ENCODE data around the gene CTBP1. TPM values are rescaled to one million over a fixed set of nuclear protein-coding genes. Genes with fewer than 3 reads are reported as not detected.
A peak's percentile ranks its signal among the peaks of the same experiment; 100 is the strongest.

CTBP1 gene
- total and polyA plus RNA-seq, 2 experiments from 2014 or later = 40.1 to 160 TPM

- in situ Hi-C loops (cut with MboI) = no loop called here
- no peaks in the 10 kb centered on the region for H4K20me1 ChIP-seq (ENCODE audit: insufficient read depth)
- H3K27ac ChIP-seq = no peak overlapping the region
- 33 to 34% methylated on average over 22 to 26 of the region's 28 CpGs for WGBS, 2 experiments (ENCODE audit: low coverage in 1 of 2, low lambda C conversion rate in 2 of 2, missing lambda C conversion rate in 2 of 2)
- no peak overlapping the region for H3K4me2 ChIP-seq (ENCODE audit: unreplicated experiment)
- H2AFZ ChIP-seq = peak overlapping the region; percentile 34; the same call in 1 of the 2 replicates
- no peaks in the 10 kb centered on the region for H3K36me3 ChIP-seq (ENCODE audit: low read depth)
- TF ChIP-seq EZH2phosphoT487 (IDR thresholded peaks at IDR 0.05; ENCODE audit: insufficient read depth, low read depth) = no peak
- no peak for TF ChIP-seq EZH2 (IDR thresholded peaks at IDR 0.05; ENCODE audit: insufficient read depth, poor library complexity, severe bottlenecking)
- DNase-seq = peak; percentile 78
- H3K9me3 ChIP-seq (ENCODE audit: low read depth) = no peaks in the 10 kb centered on the region
- H3K4me3 ChIP-seq = no peak overlapping the region
- no peaks in the 10 kb centered on the region for H3K79me2 ChIP-seq (ENCODE audit: insufficient read depth)
- no peaks in the 10 kb centered on the region for H3K27me3 ChIP-seq (replicated peaks; ENCODE audit: insufficient read depth)
- H3K9ac ChIP-seq = no peak overlapping the region
- H3F3A ChIP-seq (ENCODE audit: insufficient read depth) = no peaks in the 10 kb centered on the region
- H3K4me1 ChIP-seq (ENCODE audit: insufficient read depth) = peaks cover 11% of the 10 kb centered on the region; the same call in 1 of the 2 replicates
- no peaks in the 10 kb centered on the region for H3K9me2 ChIP-seq (ENCODE audit: insufficient read depth)
Measured at GRCh38 chr4:1177274-1178141, 71.4 kb downstream of the CTBP1 start.

- Histone ChIP-seq H3K79me2 (ENCODE audit: insufficient read depth) (no peaks in the 10 kb centered on the region), H2AFZ (no peak overlapping the region), H3K27me3 (replicated peaks; ENCODE audit: insufficient read depth) (peaks cover 6% of the 10 kb centered on the region), H3K4me2 (ENCODE audit: unreplicated experiment) (no peak overlapping the region), H3K9ac (no peak overlapping the region), H3F3A (ENCODE audit: insufficient read depth) (no peaks in the 10 kb centered on the region), H3K4me1 (ENCODE audit: insufficient read depth) (peaks cover 11% of the 10 kb centered on the region; the same call in 1 of the 2 replicates), H3K9me2 (ENCODE audit: insufficient read depth) (no peaks in the 10 kb centered on the region), H3K9me3 (ENCODE audit: low read depth) (no peaks in the 10 kb centered on the region), H3K4me3 (no peak overlapping the region), H4K20me1 (ENCODE audit: insufficient read depth) (no peaks in the 10 kb centered on the region), H3K36me3 (ENCODE audit: low read depth) (no peaks in the 10 kb centered on the region), H3K27ac (no peak overlapping the region)
- WGBS, 2 experiments (ENCODE audit: low coverage in 1 of 2, low lambda C conversion rate in 2 of 2, missing lambda C conversion rate in 2 of 2) = 94 to 100% methylated on average over 1 of the region's 1 CpG
- in situ Hi-C loops (cut with MboI) = no loop called here
- no peak for TF ChIP-seq EZH2 (IDR thresholded peaks at IDR 0.05; ENCODE audit: insufficient read depth, poor library complexity, severe bottlenecking)
- TF ChIP-seq EZH2phosphoT487 (IDR thresholded peaks at IDR 0.05; ENCODE audit: insufficient read depth, low read depth) = no peak
- DNase-seq = no peak
Measured at GRCh38 chr4:1176398-1177273, 72.3 kb downstream of the CTBP1 start.

- H2AFZ ChIP-seq = no peak overlapping the region
- H3K9me3 ChIP-seq (ENCODE audit: low read depth) = no peaks in the 10 kb centered on the region
- H3K79me2 ChIP-seq (ENCODE audit: insufficient read depth) = no peaks in the 10 kb centered on the region
- H3K9ac ChIP-seq = no peak overlapping the region
- peaks cover 10% of the 10 kb centered on the region for H3K27me3 ChIP-seq (replicated peaks; ENCODE audit: insufficient read depth)
- no peaks in the 10 kb centered on the region for H3K36me3 ChIP-seq (ENCODE audit: low read depth)
- no peak overlapping the region for H3K4me2 ChIP-seq (ENCODE audit: unreplicated experiment)
- TF ChIP-seq EZH2phosphoT487 (IDR thresholded peaks at IDR 0.05; ENCODE audit: insufficient read depth, low read depth) = no peak
- no peak for TF ChIP-seq EZH2 (IDR thresholded peaks at IDR 0.05; ENCODE audit: insufficient read depth, poor library complexity, severe bottlenecking)
- H3K4me3 ChIP-seq = no peak overlapping the region
- no peaks in the 10 kb centered on the region for H4K20me1 ChIP-seq (ENCODE audit: insufficient read depth)
- no peak for DNase-seq
- no peaks in the 10 kb centered on the region for H3K9me2 ChIP-seq (ENCODE audit: insufficient read depth)
- WGBS, 2 experiments (ENCODE audit: low coverage in 1 of 2, low lambda C conversion rate in 2 of 2, missing lambda C conversion rate in 2 of 2) = 95% methylated on average over 7 of the region's 7 CpGs
- H3K27ac ChIP-seq = no peak overlapping the region
- in situ Hi-C loops (cut with MboI) = no loop called here
- H3F3A ChIP-seq (ENCODE audit: insufficient read depth) = no peaks in the 10 kb centered on the region
- H3K4me1 ChIP-seq (ENCODE audit: insufficient read depth) = peaks cover 11% of the 10 kb centered on the region; the same call in 1 of the 2 replicates
Measured at GRCh38 chr4:1175635-1176229, 73.2 kb downstream of the CTBP1 start.

All from GM23248 (cell line).